H9 (cell line): Measurements from ENCODE around the gene SLK. TPM values are rescaled to one million over a fixed set of nuclear protein-coding genes. Genes with fewer than 3 reads are reported as not detected.

ENCODE experiments used
- DNase-seq: peaks from one replicate; pipeline ENCODE4 v3.0.0-alpha.2; 2017
- H2AFZ ChIP-seq: one replicate; pipeline ENCODE4 v1.6.1; 2013; ENCODE audit warnings: mild to moderate bottlenecking, low read length, control low read depth, moderate library complexity
- H2AK5ac ChIP-seq: 2 replicates; pipeline ENCODE4 v1.6.1; 2013; ENCODE audit warnings: low read length, control low read depth, mixed read lengths; ENCODE audit not compliant: insufficient read length
- H2BK120ac ChIP-seq: one replicate; pipeline ENCODE4 v1.6.1; 2013; ENCODE audit warnings: low read depth, mild to moderate bottlenecking, low read length, control low read depth, inconsistent platforms; ENCODE audit not compliant: poor library complexity, severe bottlenecking
- H2BK12ac ChIP-seq: 2 replicates; pipeline ENCODE4 v1.6.1; 2013; ENCODE audit warnings: low read length, control low read depth, mixed read lengths, low read depth; ENCODE audit not compliant: insufficient read length
- H2BK15ac ChIP-seq: 2 replicates; pipeline ENCODE4 v1.6.1; 2013; ENCODE audit warnings: low read depth, low read length, control low read depth
- H2BK20ac ChIP-seq: one replicate; pipeline ENCODE4 v1.6.1; 2013; ENCODE audit warnings: low read depth, mild to moderate bottlenecking, low read length, control low read depth, inconsistent platforms; ENCODE audit not compliant: poor library complexity, severe bottlenecking
- H2BK5ac ChIP-seq: 2 replicates; pipeline ENCODE4 v1.6.1; 2013; ENCODE audit warnings: low read length, control low read depth, mixed read lengths; ENCODE audit not compliant: insufficient read length
- H3K14ac ChIP-seq: 2 replicates; pipeline ENCODE4 v1.6.1; 2013; ENCODE audit warnings: low read length, control low read depth; ENCODE audit not compliant: insufficient read depth
- H3K18ac ChIP-seq: 2 replicates; pipeline ENCODE4 v1.6.1; 2013; ENCODE audit warnings: low read depth, mild to moderate bottlenecking, mixed read lengths, low read length, control low read depth; ENCODE audit not compliant: insufficient read length
- H3K23ac ChIP-seq: 2 replicates; pipeline ENCODE4 v1.6.1; 2013; ENCODE audit warnings: low read length, control low read depth, mixed read lengths, low read depth; ENCODE audit not compliant: insufficient read length
- H3K23me2 ChIP-seq: 2 replicates; pipeline ENCODE4 v1.6.1; 2013; ENCODE audit warnings: low read depth, mild to moderate bottlenecking, mixed read lengths, low read length, control low read depth; ENCODE audit not compliant: insufficient read length, poor library complexity, severe bottlenecking
- H3K27ac ChIP-seq: 2 replicates; pipeline ENCODE4 v1.5.1; 2013; ENCODE audit warnings: low read length, control low read depth, mixed read lengths, low read depth; ENCODE audit not compliant: insufficient read length
- H3K27me3 ChIP-seq: 2 replicates; pipeline ENCODE4 v1.6.1; 2013; ENCODE audit warnings: low read length, control low read depth, inconsistent platforms; ENCODE audit not compliant: insufficient read depth
- H3K4ac ChIP-seq: 2 replicates; pipeline ENCODE4 v1.6.1; 2013; ENCODE audit warnings: low read depth, mild to moderate bottlenecking, control low read depth, inconsistent platforms, low read length, moderate library complexity
- H3K4me1 ChIP-seq: 2 replicates; pipeline ENCODE4 v1.6.1; 2013; ENCODE audit warnings: low read length, control low read depth, inconsistent platforms; ENCODE audit not compliant: insufficient read depth
- H3K4me2 ChIP-seq: 2 replicates; pipeline ENCODE4 v1.6.1; 2013; ENCODE audit warnings: low read length, control low read depth, mixed read lengths; ENCODE audit not compliant: insufficient read length, insufficient read depth
- H3K56ac ChIP-seq: 2 replicates; pipeline ENCODE4 v1.6.1; 2013; ENCODE audit warnings: low read depth, mild to moderate bottlenecking, mixed read lengths, low read length, control low read depth; ENCODE audit not compliant: insufficient read length
- H3K79me1 ChIP-seq: 2 replicates; pipeline ENCODE4 v1.6.1; 2013; ENCODE audit warnings: low read depth, mild to moderate bottlenecking, moderate library complexity, low read length, control low read depth, inconsistent platforms; ENCODE audit not compliant: insufficient read depth, poor library complexity, severe bottlenecking
- H3K79me2 ChIP-seq: 2 replicates; pipeline ENCODE4 v1.6.1; 2013; ENCODE audit warnings: low read length, control low read depth, inconsistent platforms; ENCODE audit not compliant: insufficient read depth
- H3K9ac ChIP-seq: 2 replicates; pipeline ENCODE4 v1.6.1; 2013; ENCODE audit warnings: low read length, control low read depth, mixed read lengths; ENCODE audit not compliant: insufficient read length; ENCODE audit errors: extremely low read depth
- H3K9me3 ChIP-seq: one replicate; pipeline ENCODE4 v1.6.1; 2013; ENCODE audit warnings: low read depth, low read length, inconsistent platforms; ENCODE audit not compliant: control insufficient read depth
- H3T11ph ChIP-seq: one replicate; pipeline ENCODE4 v1.6.1; 2013; ENCODE audit warnings: mild to moderate bottlenecking, low read length, control low read depth, inconsistent platforms
- H4K20me1 ChIP-seq: one replicate; pipeline ENCODE4 v1.6.1; 2013; ENCODE audit not compliant: control insufficient read depth, insufficient read length, insufficient read depth
- H4K5ac ChIP-seq: 2 replicates; pipeline ENCODE4 v1.6.1; 2013; ENCODE audit warnings: low read depth, mild to moderate bottlenecking, mixed read lengths, low read length, control low read depth; ENCODE audit not compliant: insufficient read length
- H4K8ac ChIP-seq: replicated peaks from 2 replicates; pipeline ENCODE4 v1.6.1; 2013; ENCODE audit warnings: low read length, control low read depth, mixed read lengths, low read depth; ENCODE audit not compliant: insufficient read length
- H4K91ac ChIP-seq: 2 replicates; pipeline ENCODE4 v1.6.1; 2013; ENCODE audit warnings: low read depth, mild to moderate bottlenecking, moderate library complexity, mixed read lengths, low read length, control low read depth; ENCODE audit not compliant: insufficient read length
- H3K27ac Mint-ChIP-seq, 3 experiments: 2 replicates in 2 of 3; 3 replicates in 1 of 3; pipeline ENCODE4 v1.8.0; 2020 to 2021; ENCODE audit warnings: mixed read lengths in 3 of 3, mild to moderate bottlenecking in 1 of 3, moderate library complexity in 1 of 3
- H3K27me3 Mint-ChIP-seq: 2 replicates; pipeline ENCODE4 v1.8.0; 2021; ENCODE audit warnings: low read depth, mild to moderate bottlenecking, moderate library complexity, mixed read lengths
- H3K36me3 Mint-ChIP-seq, 3 experiments: 2 replicates in 2 of 3; 3 replicates in 1 of 3; pipeline ENCODE4 v1.8.0; 2020 to 2021; ENCODE audit warnings: low read depth in 3 of 3, mixed read lengths in 3 of 3; ENCODE audit not compliant: insufficient read depth in 1 of 3
- H3K4me1 Mint-ChIP-seq, 2 experiments: 2 replicates each; pipeline ENCODE4 v1.8.0; 2020; ENCODE audit warnings: mixed read lengths in 2 of 2
- H3K4me3 Mint-ChIP-seq, 2 experiments: 2 replicates in 1 of 2; 3 replicates in 1 of 2; pipeline ENCODE4 v1.8.0; 2020 to 2021; ENCODE audit warnings: mild to moderate bottlenecking in 2 of 2, mixed read lengths in 2 of 2, moderate library complexity in 1 of 2
- H3K9me3 Mint-ChIP-seq, 2 experiments: 2 replicates in 1 of 2; 3 replicates in 1 of 2; pipeline ENCODE4 v1.8.0; 2020; ENCODE audit warnings: mild to moderate bottlenecking in 2 of 2, mixed read lengths in 2 of 2, moderate library complexity in 1 of 2
- CTCF ChIP-seq: fragments of 200-600 bp; sonication (generic); conservative IDR thresholded peaks from 3 replicates; pipeline ENCODE4 v1.8.0; 2021; ENCODE audit warnings: antibody characterized with exemption, mild to moderate bottlenecking
- WGBS: extraction: QIAGEN DNeasy Blood & Tissue Kit; methylation state at CpG from one replicate; pipeline ENCODE4 v1.1.7; 2013; ENCODE audit warnings: missing lambda C conversion rate, low lambda C conversion rate, mixed read lengths; ENCODE audit not compliant: insufficient read length; ENCODE audit errors: extremely low coverage; 5-methylcytosine and 5-hydroxymethylcytosine counted together
- total RNA-seq: library from RNA; stranded (reverse); gene quantifications from 2 replicates; pipeline ENCODE4 v1.2.1, GENCODE V29; 2021

SLK gene
- total RNA-seq, 1 experiment from 2014 or later = 21.0 TPM

- H3K14ac ChIP-seq = no peak overlapping the region
- H3K27ac Mint-ChIP-seq = no peak overlapping the region
- no peaks in the 10 kb centered on the region for H3K79me1 ChIP-seq
- H3T11ph ChIP-seq = no peak overlapping the region
- no peak overlapping the region for H3K4ac ChIP-seq
- no peak overlapping the region for H2BK12ac ChIP-seq
- H4K8ac ChIP-seq = no peak overlapping the region
- H3K27me3 Mint-ChIP-seq = no peaks in the 10 kb centered on the region; the same call in none of the 2 replicates
- no peak overlapping the region for H3K56ac ChIP-seq
- no peaks in the 10 kb centered on the region for H3K9me3 ChIP-seq
- H3K4me3 Mint-ChIP-seq = no peak overlapping the region
- H3K23ac ChIP-seq = no peak overlapping the region
- H2BK20ac ChIP-seq = no peak overlapping the region
- H3K9me3 Mint-ChIP-seq = no peaks in the 10 kb centered on the region
- WGBS = no CpG with 5 or more reads among the region's 6 CpGs
- no peak overlapping the region for H2AK5ac ChIP-seq
- no peaks in the 10 kb centered on the region for H3K36me3 Mint-ChIP-seq
- H3K9ac ChIP-seq = no peak overlapping the region
- H3K23me2 ChIP-seq = no peaks in the 10 kb centered on the region
- no peak overlapping the region for H2BK15ac ChIP-seq
- H4K5ac ChIP-seq = no peak overlapping the region
- DNase-seq = peak; percentile 24
- no peak overlapping the region for H2AFZ ChIP-seq
- H3K79me2 ChIP-seq = no peaks in the 10 kb centered on the region
- no peak overlapping the region for H4K91ac ChIP-seq
- H3K4me2 ChIP-seq = no peak overlapping the region
- peaks cover 11 to 13% of the 10 kb centered on the region in 2 experiments for H3K4me1 Mint-ChIP-seq
- H3K27ac ChIP-seq = no peak overlapping the region
- no peak for TF ChIP-seq CTCF
- H4K20me1 ChIP-seq = no peaks in the 10 kb centered on the region
- no peaks in the 10 kb centered on the region for H3K27me3 ChIP-seq
- no peak overlapping the region for H2BK5ac ChIP-seq
- no peaks in the 10 kb centered on the region; the same call in 1 of the 2 replicates for H3K4me1 ChIP-seq
- H2BK120ac ChIP-seq = no peak overlapping the region
- H3K18ac ChIP-seq = no peak overlapping the region
Measured at GRCh38 chr10:104046651-104047050, 79.7 kb downstream of the SLK start.
